NCI-H2081 treated with DMSO at 0.1 percent for 48 hours (cell line): ENCODE results near the gene CPXM2.
"Not testable (repeated sequence)": the region's sequence is repeated elsewhere in the genome, so short reads cannot be mapped to it uniquely, and the experiment has no call there.

Experiments used
- DNase-seq: peaks from one replicate; lab custom pipeline; 2025; lab: John Stamatoyannopoulos, UW

Gene CPXM2

DNA sequence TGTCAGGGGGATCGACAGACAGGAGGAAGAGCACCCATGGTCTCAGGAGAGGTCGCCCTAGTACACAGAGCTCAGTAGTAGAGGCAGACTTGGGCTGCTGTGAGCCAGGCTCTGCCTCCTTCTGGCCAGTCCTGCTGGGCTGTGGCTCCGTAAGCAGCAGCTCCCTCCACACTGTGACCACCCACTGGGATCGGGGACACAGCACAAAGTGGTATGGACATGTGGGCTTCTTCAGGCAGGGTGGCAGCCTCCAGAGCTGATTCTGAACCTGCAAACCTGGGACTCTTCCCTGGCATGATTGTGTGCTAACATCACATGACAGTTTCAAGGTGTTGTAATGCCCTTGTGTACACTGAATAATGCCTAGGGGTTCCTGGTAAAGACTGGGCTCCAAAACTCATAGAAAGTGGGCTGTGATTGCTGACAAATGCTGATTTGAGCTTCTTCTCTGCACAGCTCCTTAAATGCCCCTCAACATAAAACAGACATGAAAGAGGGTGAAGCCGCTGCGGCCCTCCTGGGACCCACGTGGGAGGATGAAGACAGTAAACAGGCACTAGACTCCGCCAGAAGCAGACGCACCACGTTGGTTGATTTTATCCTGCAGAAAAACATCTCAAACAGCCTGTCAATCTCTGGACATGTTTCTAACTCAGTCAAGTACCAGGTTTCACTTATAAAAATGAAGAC, 148.7 kb downstream of the CPXM2 start:
- no peak for DNase-seq

DNA sequence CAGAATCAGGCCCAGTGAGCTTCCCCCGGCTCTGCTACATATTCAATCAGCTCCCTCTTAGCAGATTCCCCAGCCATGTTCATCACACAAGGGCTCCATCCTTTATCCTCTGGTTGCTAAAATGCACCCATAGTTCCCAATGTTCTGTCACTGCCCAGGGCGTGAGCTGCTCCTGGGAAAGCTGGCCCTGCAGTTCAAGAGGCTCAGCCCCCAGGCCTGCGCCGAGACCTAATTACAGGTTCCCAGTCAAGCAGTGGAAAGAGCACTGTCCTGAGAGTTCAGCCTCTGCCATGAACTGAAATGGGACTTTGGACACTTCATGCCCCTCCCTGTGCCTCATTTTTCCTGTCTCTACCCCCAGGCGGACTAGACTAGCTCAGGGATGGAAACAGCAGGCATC, 149.9 kb downstream of the CPXM2 start:
- DNase-seq, result no peak

- DNase-seq, result no peak
Measured at GRCh38 chr10:123741146-123741545, 150.5 kb downstream of the CPXM2 start.

GRCh38 chr10:123736917-123737316, 154.7 kb downstream of the CPXM2 start:
- DNase-seq, result not testable (repeated sequence)

GRCh38 chr10:123729523-123729922, 162.1 kb downstream of the CPXM2 start:
- DNase-seq, result no peak

DNA sequence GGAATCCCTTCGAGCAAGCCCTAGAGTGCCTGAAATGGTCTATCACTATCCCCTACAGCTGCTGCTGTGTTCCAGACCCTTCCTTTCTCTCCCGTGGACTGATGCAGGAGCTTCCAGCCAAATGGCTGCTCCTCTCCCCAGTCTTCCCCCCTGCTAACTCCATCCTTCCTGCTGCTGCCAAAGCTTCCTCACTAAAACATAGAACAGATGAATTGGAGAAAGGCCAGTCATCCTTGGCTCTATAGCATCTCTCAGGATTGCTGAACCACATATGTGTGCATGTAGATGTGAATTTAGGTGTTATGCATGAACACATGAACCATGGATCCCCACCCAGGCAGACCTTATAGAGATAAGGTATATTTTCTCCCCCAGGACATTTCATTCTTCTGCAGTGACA, 164.8 kb downstream of the CPXM2 start:
- DNase-seq, result no peak

- DNase-seq, result no peak
Measured at GRCh38 chr10:123726381-123726780, 165.2 kb downstream of the CPXM2 start.

DNA sequence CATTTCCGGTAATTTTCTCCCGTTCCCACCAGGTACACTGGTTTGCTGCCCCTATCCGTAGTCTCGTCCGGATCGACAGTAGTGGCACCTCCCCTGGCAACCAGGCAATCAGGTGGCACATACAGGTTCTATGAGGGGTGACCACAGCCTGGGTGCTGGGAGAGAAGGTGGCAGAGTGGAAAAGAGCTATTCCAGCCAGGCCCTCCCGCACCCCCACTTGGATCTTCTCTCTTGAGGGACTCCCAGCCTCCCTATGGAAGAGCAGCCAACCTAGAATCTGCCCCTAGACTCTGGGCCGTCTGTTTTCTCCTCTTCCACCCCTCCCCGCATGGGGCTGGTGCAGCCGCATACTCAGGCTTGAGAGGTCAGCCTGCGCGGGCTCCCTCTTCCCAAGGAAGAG, 166.9 kb downstream of the CPXM2 start:
- DNase-seq, result no peak

DNA sequence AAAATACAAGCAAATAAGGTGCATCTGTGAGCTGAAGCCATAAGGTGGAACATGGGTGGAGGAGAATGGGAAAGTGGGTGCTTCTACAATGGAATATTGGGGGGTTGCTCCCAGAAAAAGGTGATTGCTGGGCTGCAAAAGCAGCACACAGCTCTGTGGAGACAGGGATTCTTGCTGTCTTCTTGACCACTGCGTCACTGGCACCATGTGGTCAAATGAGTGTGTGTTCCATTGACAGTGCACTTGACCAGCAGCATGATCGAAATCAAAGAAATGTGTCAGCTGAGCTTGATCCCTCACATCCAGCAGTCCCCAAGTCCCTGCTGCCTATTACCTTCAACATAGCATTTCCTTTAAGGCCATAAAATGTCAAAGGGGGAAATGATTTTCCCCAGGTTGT, 169.3 kb downstream of the CPXM2 start:
- no peak for DNase-seq

- no peak for DNase-seq
Measured at GRCh38 chr10:123721441-123722049, 170.1 kb downstream of the CPXM2 start.

- DNase-seq, result no peak
Measured at GRCh38 chr10:123720536-123720935, 171.1 kb downstream of the CPXM2 start.

GRCh38 chr10:123718544-123719060, 173.0 kb downstream of the CPXM2 start:
- no peak for DNase-seq

DNA sequence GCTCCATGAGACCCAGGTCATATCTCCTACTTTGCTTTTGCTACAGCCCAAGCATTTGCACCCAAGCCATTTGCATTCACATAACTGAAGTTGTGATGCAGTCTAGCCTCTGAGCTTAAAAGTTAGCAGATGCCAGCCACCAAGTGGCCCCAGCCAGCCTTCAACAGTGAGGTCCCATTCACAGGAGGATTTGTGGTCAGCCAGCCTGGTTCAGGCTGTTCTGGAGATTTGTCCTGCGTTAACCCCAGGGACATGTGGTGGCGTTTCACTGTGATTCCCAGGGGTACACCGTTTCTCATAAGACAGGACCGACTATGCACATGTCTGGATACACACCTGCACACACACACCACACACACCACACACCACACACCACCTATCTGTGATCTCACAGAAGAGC, 174.3 kb downstream of the CPXM2 start:
- DNase-seq, result no peak

GRCh38 chr10:123715546-123715945, 176.1 kb downstream of the CPXM2 start:
- DNase-seq, result no peak

DNA sequence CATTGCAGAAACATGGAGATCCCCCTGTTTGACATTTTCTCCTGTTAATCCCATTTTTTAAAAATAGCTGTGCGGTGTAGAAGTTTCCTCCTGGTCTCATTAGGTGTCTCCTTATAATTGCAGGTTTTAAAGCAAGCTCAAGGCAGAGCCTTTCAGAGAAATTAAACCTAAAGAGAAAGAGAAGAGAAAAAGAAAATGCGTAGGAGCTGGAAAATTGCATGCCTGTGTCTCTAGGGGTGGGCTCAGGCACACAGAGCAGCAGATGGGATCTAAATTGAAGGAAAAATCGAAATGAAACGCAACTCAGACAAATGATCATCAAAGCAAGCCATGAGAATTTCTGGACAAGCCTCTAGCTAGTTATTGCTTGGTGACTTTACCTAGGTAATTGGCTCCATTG, 185.4 kb downstream of the CPXM2 start:
- DNase-seq, result no peak

- DNase-seq, result no peak
Measured at GRCh38 chr10:123704812-123705211, 186.8 kb downstream of the CPXM2 start.

DNA sequence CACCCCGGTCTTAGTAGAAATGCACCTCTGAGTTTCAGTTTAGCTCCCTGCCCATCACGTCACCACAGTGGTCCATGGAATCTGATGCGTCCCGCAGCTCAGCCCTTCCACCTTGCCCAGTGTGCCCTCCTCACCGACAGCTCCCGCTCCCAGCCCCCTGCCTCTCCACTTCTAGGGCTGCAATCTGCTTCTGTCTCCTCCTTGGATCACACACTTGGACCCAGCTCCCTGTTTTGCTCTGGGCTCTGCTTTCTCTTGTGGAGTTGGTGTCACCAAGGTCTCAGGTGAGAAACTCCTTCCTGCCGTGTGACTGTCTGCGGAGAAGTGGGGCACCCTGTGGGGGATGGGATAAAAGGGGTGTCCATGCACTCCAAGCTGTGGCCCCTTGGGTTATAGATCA, 187.5 kb downstream of the CPXM2 start:
- no peak for DNase-seq

GRCh38 chr10:123703195-123703790, 188.3 kb downstream of the CPXM2 start:
- no peak for DNase-seq
